HG02938 (cell line): Measurements from ENCODE around the gene RCOR3.
A peak's percentile ranks its signal among the peaks of the same experiment; 100 is the strongest.
"Not testable (repeated sequence)": the region's sequence is repeated elsewhere in the genome, so short reads cannot be mapped to it uniquely, and the experiment has no call there.

Source experiments
- ATAC-seq: cut with Tn5 transposase; IDR thresholded peaks from one replicate; pipeline ENCODE4 v1.9.1; 2021; ENCODE audit warnings: mild to moderate bottlenecking, moderate library complexity; ENCODE audit not compliant: unreplicated experiment

The RCOR3 gene

GRCh38 chr1:211258756-211259637, at the start of gene RCOR3:
Gene RCOR3 (plus strand): TSS chr1:211259366. CDS start chr1:211259561, 195 bp downstream.
- peak; percentile 54 for ATAC-seq

- ATAC-seq = no peak
Observed at GRCh38 chr1:211210052-211210451, 49.1 kb upstream of the RCOR3 start.

- ATAC-seq = no peak
Observed at GRCh38 chr1:211210965-211211364, 48.2 kb upstream of the RCOR3 start.

- no peak for ATAC-seq
Observed at GRCh38 chr1:211213702-211214101, 45.5 kb upstream of the RCOR3 start.

GRCh38 chr1:211215577-211215976, 43.6 kb upstream of the RCOR3 start:
- no peak for ATAC-seq

- no peak for ATAC-seq
Observed at GRCh38 chr1:211217392-211217791, 41.8 kb upstream of the RCOR3 start.

- not testable (repeated sequence) for ATAC-seq
Observed at GRCh38 chr1:211222469-211223234, 36.5 kb upstream of the RCOR3 start.

GRCh38 chr1:211228573-211229364, 30.4 kb upstream of the RCOR3 start:
- not testable (repeated sequence) for ATAC-seq

- no peak for ATAC-seq
Observed at GRCh38 chr1:211229365-211229759, 29.8 kb upstream of the RCOR3 start.

GRCh38 chr1:211231873-211232272, 27.3 kb upstream of the RCOR3 start:
- no peak for ATAC-seq

GRCh38 chr1:211236633-211237320, 22.4 kb upstream of the RCOR3 start:
- no peak for ATAC-seq

GRCh38 chr1:211237579-211237978, 21.6 kb upstream of the RCOR3 start:
- ATAC-seq = no peak

- not testable (repeated sequence) for ATAC-seq
Observed at GRCh38 chr1:211240567-211240966, 18.6 kb upstream of the RCOR3 start.

GRCh38 chr1:211241071-211241470, 18.1 kb upstream of the RCOR3 start:
- ATAC-seq = no peak

GRCh38 chr1:211243639-211244038, 15.5 kb upstream of the RCOR3 start:
- ATAC-seq = not testable (repeated sequence)

- not testable (repeated sequence) for ATAC-seq
Observed at GRCh38 chr1:211246583-211246982, 12.6 kb upstream of the RCOR3 start.

GRCh38 chr1:211247921-211248320, 11.2 kb upstream of the RCOR3 start:
- ATAC-seq = no peak

- not testable (repeated sequence) for ATAC-seq
Observed at GRCh38 chr1:211249611-211250010, 9.6 kb upstream of the RCOR3 start.

GRCh38 chr1:211257826-211258225, 1.3 kb upstream of the RCOR3 start:
- ATAC-seq = no peak

- ATAC-seq = peak; percentile 44
Observed at GRCh38 chr1:211258310-211258755, 833 bp upstream of the RCOR3 start.
